ENCODE measurements around the gene CAB39.
"Not testable (repeated sequence)": the region's sequence is repeated elsewhere in the genome, so short reads cannot be mapped to it uniquely, and the experiment has no call there.

The CAB39 gene

GRCh38 chr2:230697676-230698075, 15.0 kb upstream of the CAB39 start:
- H3K27ac ChIP-seq (ENCODE audit: low read depth, low read length): no peak overlapping the region
- no peaks in the 10 kb centered on the region for H3K79me2 ChIP-seq (ENCODE audit: control insufficient read depth, insufficient read depth, low read length, unreplicated experiment)
- H2AFZ ChIP-seq (ENCODE audit: low read length, unreplicated experiment): no peak overlapping the region
- H3K27me3 ChIP-seq (ENCODE audit: insufficient read depth, low read length): no peaks in the 10 kb centered on the region
- H3K4me3 ChIP-seq (ENCODE audit: low read depth, low read length): no peak overlapping the region
- no peaks in the 10 kb centered on the region for H3K36me3 ChIP-seq (ENCODE audit: insufficient read depth, low read length)
- H3K4me1 ChIP-seq (ENCODE audit: control insufficient read depth, insufficient read depth, low read length, unreplicated experiment): no peaks in the 10 kb centered on the region

GRCh38 chr2:230698753-230699152, 13.9 kb upstream of the CAB39 start:
- H2AFZ ChIP-seq (ENCODE audit: low read length, unreplicated experiment); H3K27me3 ChIP-seq (ENCODE audit: insufficient read depth, low read length); H3K36me3 ChIP-seq (ENCODE audit: insufficient read depth, low read length); H3K27ac ChIP-seq (ENCODE audit: low read depth, low read length); H3K4me1 ChIP-seq (ENCODE audit: control insufficient read depth, insufficient read depth, low read length, unreplicated experiment); H3K4me3 ChIP-seq (ENCODE audit: low read depth, low read length); H3K79me2 ChIP-seq (ENCODE audit: control insufficient read depth, insufficient read depth, low read length, unreplicated experiment): not testable (repeated sequence)

- Histone ChIP-seq H3K4me1 (ENCODE audit: control insufficient read depth, insufficient read depth, low read length, unreplicated experiment) (no peaks in the 10 kb centered on the region), H3K36me3 (ENCODE audit: insufficient read depth, low read length) (no peaks in the 10 kb centered on the region), H3K27ac (ENCODE audit: low read depth, low read length) (no peak overlapping the region), H3K27me3 (ENCODE audit: insufficient read depth, low read length) (no peaks in the 10 kb centered on the region), H2AFZ (ENCODE audit: low read length, unreplicated experiment) (no peak overlapping the region), H3K4me3 (ENCODE audit: low read depth, low read length) (no peak overlapping the region), H3K79me2 (ENCODE audit: control insufficient read depth, insufficient read depth, low read length, unreplicated experiment) (no peaks in the 10 kb centered on the region)
Observed at GRCh38 chr2:230700447-230700846, 12.2 kb upstream of the CAB39 start.

- Histone ChIP-seq H3K27ac (ENCODE audit: low read depth, low read length) (no peak overlapping the region), H3K79me2 (ENCODE audit: control insufficient read depth, insufficient read depth, low read length, unreplicated experiment) (no peaks in the 10 kb centered on the region), H3K27me3 (ENCODE audit: insufficient read depth, low read length) (no peaks in the 10 kb centered on the region), H3K4me3 (ENCODE audit: low read depth, low read length) (no peak overlapping the region), H3K36me3 (ENCODE audit: insufficient read depth, low read length) (no peaks in the 10 kb centered on the region), H3K4me1 (ENCODE audit: control insufficient read depth, insufficient read depth, low read length, unreplicated experiment) (no peaks in the 10 kb centered on the region), H2AFZ (ENCODE audit: low read length, unreplicated experiment) (no peak overlapping the region)
Observed at GRCh38 chr2:230701308-230701707, 11.3 kb upstream of the CAB39 start.

- H3K4me3 ChIP-seq (ENCODE audit: low read depth, low read length); H3K79me2 ChIP-seq (ENCODE audit: control insufficient read depth, insufficient read depth, low read length, unreplicated experiment); H3K36me3 ChIP-seq (ENCODE audit: insufficient read depth, low read length); H3K27ac ChIP-seq (ENCODE audit: low read depth, low read length); H3K27me3 ChIP-seq (ENCODE audit: insufficient read depth, low read length); H3K4me1 ChIP-seq (ENCODE audit: control insufficient read depth, insufficient read depth, low read length, unreplicated experiment); H2AFZ ChIP-seq (ENCODE audit: low read length, unreplicated experiment): not testable (repeated sequence)
Observed at GRCh38 chr2:230702457-230702856, 10.2 kb upstream of the CAB39 start.

- Histone ChIP-seq H2AFZ (ENCODE audit: low read length, unreplicated experiment) (no peak overlapping the region), H3K4me3 (ENCODE audit: low read depth, low read length) (no peak overlapping the region), H3K27ac (ENCODE audit: low read depth, low read length) (no peak overlapping the region), H3K27me3 (ENCODE audit: insufficient read depth, low read length) (no peaks in the 10 kb centered on the region), H3K4me1 (ENCODE audit: control insufficient read depth, insufficient read depth, low read length, unreplicated experiment) (no peaks in the 10 kb centered on the region), H3K36me3 (ENCODE audit: insufficient read depth, low read length) (no peaks in the 10 kb centered on the region), H3K79me2 (ENCODE audit: control insufficient read depth, insufficient read depth, low read length, unreplicated experiment) (no peaks in the 10 kb centered on the region)
Observed at GRCh38 chr2:230703514-230703913, 9.1 kb upstream of the CAB39 start.

- no peaks in the 10 kb centered on the region for H3K27me3 ChIP-seq (ENCODE audit: insufficient read depth, low read length)
- no peaks in the 10 kb centered on the region for H3K4me1 ChIP-seq (ENCODE audit: control insufficient read depth, insufficient read depth, low read length, unreplicated experiment)
- H3K36me3 ChIP-seq (ENCODE audit: insufficient read depth, low read length): no peaks in the 10 kb centered on the region
- no peak overlapping the region for H2AFZ ChIP-seq (ENCODE audit: low read length, unreplicated experiment)
- no peak overlapping the region for H3K4me3 ChIP-seq (ENCODE audit: low read depth, low read length)
- H3K27ac ChIP-seq (ENCODE audit: low read depth, low read length): no peak overlapping the region
- H3K79me2 ChIP-seq (ENCODE audit: control insufficient read depth, insufficient read depth, low read length, unreplicated experiment): no peaks in the 10 kb centered on the region
Observed at GRCh38 chr2:230706053-230706521, 6.6 kb upstream of the CAB39 start.

GRCh38 chr2:230706966-230707365, 5.7 kb upstream of the CAB39 start:
- Histone ChIP-seq H3K4me3 (ENCODE audit: low read depth, low read length) (no peak overlapping the region), H3K4me1 (ENCODE audit: control insufficient read depth, insufficient read depth, low read length, unreplicated experiment) (no peaks in the 10 kb centered on the region), H3K36me3 (ENCODE audit: insufficient read depth, low read length) (no peaks in the 10 kb centered on the region), H3K27ac (ENCODE audit: low read depth, low read length) (no peak overlapping the region), H3K79me2 (ENCODE audit: control insufficient read depth, insufficient read depth, low read length, unreplicated experiment) (no peaks in the 10 kb centered on the region), H3K27me3 (ENCODE audit: insufficient read depth, low read length) (no peaks in the 10 kb centered on the region), H2AFZ (ENCODE audit: low read length, unreplicated experiment) (no peak overlapping the region)

GRCh38 chr2:230708204-230708603, 4.4 kb upstream of the CAB39 start:
- no peaks in the 10 kb centered on the region for H3K27me3 ChIP-seq (ENCODE audit: insufficient read depth, low read length)
- H3K79me2 ChIP-seq (ENCODE audit: control insufficient read depth, insufficient read depth, low read length, unreplicated experiment): peaks cover 6% of the 10 kb centered on the region
- no peak overlapping the region for H3K4me3 ChIP-seq (ENCODE audit: low read depth, low read length)
- no peaks in the 10 kb centered on the region for H3K36me3 ChIP-seq (ENCODE audit: insufficient read depth, low read length)
- no peak overlapping the region for H2AFZ ChIP-seq (ENCODE audit: low read length, unreplicated experiment)
- H3K4me1 ChIP-seq (ENCODE audit: control insufficient read depth, insufficient read depth, low read length, unreplicated experiment): no peaks in the 10 kb centered on the region
- H3K27ac ChIP-seq (ENCODE audit: low read depth, low read length): no peak overlapping the region

- Histone ChIP-seq H3K27me3 (ENCODE audit: insufficient read depth, low read length) (no peaks in the 10 kb centered on the region), H3K4me3 (ENCODE audit: low read depth, low read length) (no peak overlapping the region), H3K79me2 (ENCODE audit: control insufficient read depth, insufficient read depth, low read length, unreplicated experiment) (peaks cover 36% of the 10 kb centered on the region), H2AFZ (ENCODE audit: low read length, unreplicated experiment) (no peak overlapping the region), H3K27ac (ENCODE audit: low read depth, low read length) (no peak overlapping the region), H3K4me1 (ENCODE audit: control insufficient read depth, insufficient read depth, low read length, unreplicated experiment) (peaks cover 16% of the 10 kb centered on the region), H3K36me3 (ENCODE audit: insufficient read depth, low read length) (peaks cover 6% of the 10 kb centered on the region; the same call in 1 of the 2 replicates)
Observed at GRCh38 chr2:230711224-230711623, 1.4 kb upstream of the CAB39 start.

- Histone ChIP-seq H3K4me3 (ENCODE audit: low read depth, low read length) (peak overlapping the region; percentile 86), H2AFZ (ENCODE audit: low read length, unreplicated experiment) (no peak overlapping the region), H3K4me1 (ENCODE audit: control insufficient read depth, insufficient read depth, low read length, unreplicated experiment) (peaks cover 17% of the 10 kb centered on the region), H3K27me3 (ENCODE audit: insufficient read depth, low read length) (no peaks in the 10 kb centered on the region), H3K36me3 (ENCODE audit: insufficient read depth, low read length) (peaks cover 6% of the 10 kb centered on the region; the same call in 1 of the 2 replicates), H3K27ac (ENCODE audit: low read depth, low read length) (peak overlapping the region; percentile 71), H3K79me2 (ENCODE audit: control insufficient read depth, insufficient read depth, low read length, unreplicated experiment) (peaks cover 59% of the 10 kb centered on the region)
Observed at GRCh38 chr2:230713331-230714135, 891 bp downstream of the CAB39 start.

All from ACC112 (cell line).